K562 (cell line): ENCODE results near the gene AGT. TPM values are rescaled to one million over a fixed set of nuclear protein-coding genes. Genes with fewer than 3 reads are reported as not detected.

Experiments used
- ATAC-seq: fragments of 200-7000 bp; cut with Tn5 transposase; 3 replicates; pipeline ENCODE4 v1.9.1; 2020; ENCODE audit warnings: moderate library complexity
- BruUV-seq: library from RNA; stranded (reverse); fragments of 400-500 nt; replicated peaks from 2 replicates; lab custom pipeline; 2021; lab: Mats Ljungman, UMichigan
- CTCF ChIA-PET: fragments of 300-600 bp; formaldehyde crosslinking; extraction: SDS; loops from one replicate; lab custom pipeline; 2021; ENCODE audit warnings: low intra/inter-chr PET ratio; lab: Yijun Ruan, JAX
- POLR2A ChIA-PET: fragments of 300-600, 350-650 bp; sonication (Branson Sonifier 250); formaldehyde crosslinking; extraction: SDS; loops from one replicate; lab custom pipeline; 2021; ENCODE audit warnings: antibody characterized with exemption, inconsistent platforms; lab: Yijun Ruan, JAX
- DNase-seq, 4 experiments: peaks; one replicate each; pipeline versions ENCODE4 v3.0.0 to v3.0.0-alpha.2; 2011 to 2018; ENCODE audit warnings: low spot score in 3 of 4, mixed read lengths in 3 of 4; ENCODE audit errors: extremely low read depth in 1 of 4
- FAIRE-seq: peaks from 2 replicates; lab custom pipeline; 2011; peaks lifted over from hg19 to GRCh38; lab: Jason Lieb, UNC
- H2AFZ ChIP-seq: 2 replicates; pipeline ENCODE4 v1.6.0; 2011; ENCODE audit warnings: low read depth, low read length, control low read depth, inconsistent platforms
- H3K27ac ChIP-seq: fragments of 200-600 bp; 3 replicates; pipeline ENCODE4 v1.8.0; 2011; ENCODE audit warnings: low read depth, mild to moderate bottlenecking, control low read depth, inconsistent platforms, low read length, moderate library complexity, mixed read lengths; ENCODE audit errors: extremely low read depth
- H3K27me3 ChIP-seq, 2 experiments: fragments of 300-600 bp in 1 of 2; 2 replicates in 1 of 2; 3 replicates in 1 of 2; pipeline versions ENCODE4 v1.6.0 to v1.8.0; 2011; ENCODE audit warnings: inconsistent platforms in 2 of 2, low read length in 2 of 2, mild to moderate bottlenecking in 1 of 2, mixed read lengths in 1 of 2, moderate library complexity in 1 of 2; ENCODE audit not compliant: control insufficient read depth in 2 of 2, insufficient read depth in 2 of 2
- H3K36me3 ChIP-seq: fragments of 300-600 bp; 3 replicates; pipeline ENCODE4 v1.8.0; 2011; ENCODE audit warnings: mild to moderate bottlenecking, low read length, inconsistent platforms; ENCODE audit not compliant: control insufficient read depth, insufficient read depth
- H3K4me1 ChIP-seq, 2 experiments: fragments of 200-600 bp in 1 of 2; replicated peaks in 1 of 2; 2 replicates in 1 of 2; 3 replicates in 1 of 2; pipeline versions ENCODE4 v1.5.1 to v1.8.0; 2011; ENCODE audit warnings: inconsistent platforms in 2 of 2, low read length in 2 of 2, mild to moderate bottlenecking in 1 of 2, mixed read lengths in 1 of 2, moderate library complexity in 1 of 2; ENCODE audit not compliant: control insufficient read depth in 2 of 2, insufficient read depth in 2 of 2
- H3K4me2 ChIP-seq: 2 replicates; pipeline ENCODE4 v1.6.1; 2011; ENCODE audit warnings: low read length, control low read depth, inconsistent platforms, mixed read lengths; ENCODE audit not compliant: insufficient read depth
- H3K4me3 ChIP-seq: fragments of 200-600 bp; sonication (generic), shearing (Covaris generic); 2 replicates; pipeline ENCODE4 v1.5.1; 2016; ENCODE audit warnings: control low read depth, inconsistent platforms
- H3K79me2 ChIP-seq: fragments of 200-600 bp; 3 replicates; pipeline ENCODE4 v1.8.0; 2011; ENCODE audit warnings: low read length, inconsistent platforms; ENCODE audit not compliant: control insufficient read depth, insufficient read depth
- H3K9ac ChIP-seq, 2 experiments: 2 replicates each; pipeline versions ENCODE4 v1.6.0 to v1.6.1; 2011; ENCODE audit warnings: low read depth in 2 of 2, low read length in 2 of 2, control low read depth in 1 of 2, inconsistent platforms in 1 of 2, mild to moderate bottlenecking in 1 of 2, mixed read lengths in 1 of 2; ENCODE audit not compliant: insufficient read depth in 1 of 2
- H3K9me1 ChIP-seq: one replicate; pipeline ENCODE4 v1.6.0; 2011; ENCODE audit warnings: inconsistent platforms, mild to moderate bottlenecking, low read length, moderate library complexity; ENCODE audit not compliant: control insufficient read depth, insufficient read depth
- H3K9me3 ChIP-seq: replicated peaks from 2 replicates; pipeline ENCODE4 v1.5.1; 2011; ENCODE audit warnings: low read depth, low read length, inconsistent platforms; ENCODE audit not compliant: control insufficient read depth, insufficient read depth
- H4K20me1 ChIP-seq: replicated peaks from 2 replicates; pipeline ENCODE4 v1.6.1; 2011; ENCODE audit warnings: low read length, inconsistent platforms, mixed read lengths; ENCODE audit not compliant: control insufficient read depth, insufficient read depth
- CCNT2 ChIP-seq: IDR thresholded peaks from 2 replicates; pipeline ENCODE4 v1.6.1; 2011; ENCODE audit warnings: borderline replicate concordance, low read depth, mild to moderate bottlenecking, moderate library complexity, mixed read lengths, low read length; ENCODE audit not compliant: insufficient read length; ENCODE audit errors: extremely low read depth
- E2F5 ChIP-seq: sonication (generic); formaldehyde crosslinking; IDR thresholded peaks from 2 replicates; pipeline ENCODE4 v1.8.0; 2022; ENCODE audit warnings: mild to moderate bottlenecking, missing genetic modification reagents
- PHF8 ChIP-seq: fragments of 200-600 bp; sonication (generic); IDR thresholded peaks from 2 replicates; pipeline ENCODE4 v1.6.1; 2012; ENCODE audit warnings: mixed run types, mild to moderate bottlenecking, inconsistent platforms, low read length, moderate library complexity, borderline replicate concordance
- PRPF4 ChIP-seq: fragments of 200-400 bp; formaldehyde crosslinking; IDR thresholded peaks from one replicate; pipeline ENCODE4 v1.6.1; 2017; ENCODE audit warnings: low read length, low read depth, mild to moderate bottlenecking; ENCODE audit not compliant: insufficient read depth, poor library complexity, severe bottlenecking
- ZNF165 ChIP-seq: fragments of 250-450 bp; sonication (Bioruptor Pico); IDR thresholded peaks from 2 replicates; pipeline ENCODE4 v1.4.0; 2020; ENCODE audit warnings: borderline replicate concordance
- ZNF407 ChIP-seq: fragments of 450-650 bp; IDR thresholded peaks from 2 replicates; pipeline ENCODE4 v1.6.1; 2016; ENCODE audit warnings: low read depth
- ZSCAN32 ChIP-seq: fragments of 450-650 bp; formaldehyde crosslinking; IDR thresholded peaks from 2 replicates; pipeline ENCODE4 v1.4.0; 2020; ENCODE audit warnings: mild to moderate bottlenecking, moderate library complexity
- WGBS: fragments of 100-300 bp; shearing (Covaris generic); methylation state at CpG from one replicate; pipeline ENCODE4 v1.1.6; 2016; ENCODE audit warnings: low coverage, mixed read lengths; ENCODE audit not compliant: insufficient coverage; ENCODE audit errors: missing lambda C conversion rate; 5-methylcytosine and 5-hydroxymethylcytosine counted together
- in situ Hi-C: fragments of 300-500 bp; cut with MboI; formaldehyde crosslinking; loops from 4 replicates; pipeline ENCODE4 v1.15.0; 2018; ENCODE audit warnings: inconsistent platforms, mixed read lengths
- intact Hi-C: fragments of 100-400 bp; cut with micrococcal nuclease; formaldehyde crosslinking; loops from 2 replicates; pipeline ENCODE4 v1.14.2; 2022
- polyA plus RNA-seq, 8 experiments: library from polyadenylated mRNA; depleted of rRNA in 4 of 8; stranded (reverse) in 5 of 8; unstranded in 3 of 8; fragments of >200 nt; fragmentation: Nextera tagmentation in 2 of 8; fragmentation: Illumina TruSeq in 1 of 8; extraction: Ambion mirVana in 2 of 8; extraction: Trizol in 1 of 8; gene quantifications; 2 replicates each; pipeline versions ENCODE4 v1.2.1 to v1.2.3, GENCODE V29; 2011 to 2014; ENCODE audit warnings: inconsistent platforms in 1 of 8, missing spikeins in 1 of 8
- total RNA-seq, 7 experiments: library from RNA; depleted of rRNA in 6 of 7; stranded (reverse); fragments of >200 nt in 6 of 7; fragmentation: Illumina TruSeq in 2 of 7; extraction: Trizol in 2 of 7; gene quantifications; 2 replicates each; pipeline versions ENCODE4 v1.2.1 to v1.2.3, GENCODE V29; 2011 to 2021; ENCODE audit warnings: low replicate concordance in 1 of 7

Gene AGT
- total and polyA plus RNA-seq, 9 of the 15 experiments (the other 6 are each of a cell fraction or from before 2014, with no cell fraction given), result 0.40 TPM; not detected in 8

- H3K4me2 ChIP-seq, result no peak overlapping the region
- FAIRE-seq (no peak), ATAC-seq (peak; percentile 21; the same call in 1 of the 3 replicates), DNase-seq (no peak)
- H2AFZ ChIP-seq, result no peak overlapping the region
- peaks cover 10% of the 10 kb centered on the region; the same call in 2 of the 3 replicates for H3K36me3 ChIP-seq
- H3K79me2 ChIP-seq, result no peaks in the 10 kb centered on the region
- peaks cover 36 to 44% of the 10 kb centered on the region in 2 experiments for H3K27me3 ChIP-seq
- H4K20me1 ChIP-seq, result peaks cover 9% of the 10 kb centered on the region; the same call in 1 of the 2 replicates
- ChIA-PET POLR2A (interaction anchor here (0.6 to 1.2 kb wide), 3 partner anchors 12 to 678 kb away, joined by 3 to 5 read pairs (median 4); no protein-coding TSS in a partner anchor), CTCF (no interaction called here)
- WGBS, result 42% methylated on average over 14 of the region's 14 CpGs
- H3K9ac ChIP-seq, result no peak overlapping the region
- H3K9me1 ChIP-seq, result no peaks in the 10 kb centered on the region
- intact Hi-C loops, result loop anchor here (5.0 kb wide), 1 partner anchor 74 kb away; no protein-coding TSS in a partner anchor
- no peak overlapping the region for H3K4me3 ChIP-seq
- peaks cover 0 to 4% of the 10 kb centered on the region in 2 experiments; a peak in 1 of 5 replicates for H3K4me1 ChIP-seq
- no peaks in the 10 kb centered on the region for H3K9me3 ChIP-seq
- no TSS peak for BruUV-seq
- no peak overlapping the region for H3K27ac ChIP-seq
- in situ Hi-C loops, result no loop called here
- TF ChIP-seq ZNF165 (CRISPR knock-in tag) (no peak), ZSCAN32 (no peak), ZNF407 (no peak), CCNT2 (no peak), PHF8 (no peak), E2F5 (CRISPR knock-in tag) (no peak), PRPF4 (no peak)
These were observed 15.8 kb downstream of the AGT start for GRCh38 chr1:230698130-230698529.
